ENCODE results near the gene ZSWIM6. TPM values are rescaled to one million over a fixed set of nuclear protein-coding genes. Genes with fewer than 3 reads are reported as not detected.

The ZSWIM6 gene
- total and polyA plus RNA-seq, 2 experiments from 2014 or later, result 9.0 to 12.7 TPM

GRCh38 chr5:61342071-61342501, 10.0 kb downstream of the ZSWIM6 start:
- no peak for DNase-seq (ENCODE audit: low spot score)
- H3K4me1 ChIP-seq (ENCODE audit: insufficient read depth), result no peaks in the 10 kb centered on the region
- H3K4me2 ChIP-seq, result no peak overlapping the region
- H3K9me2 ChIP-seq (replicated peaks; ENCODE audit: insufficient read depth), result no peaks in the 10 kb centered on the region
- no peaks in the 10 kb centered on the region for H3K27me3 ChIP-seq
- no peak overlapping the region for H3K4me3 ChIP-seq
- H3K27ac ChIP-seq, result no peak overlapping the region
- H3K36me3 ChIP-seq (replicated peaks; ENCODE audit: insufficient read depth, low read depth), result no peaks in the 10 kb centered on the region
- H4K20me1 ChIP-seq (ENCODE audit: insufficient read depth, poor library complexity, severe bottlenecking), result peaks cover 90% of the 10 kb centered on the region
- no peak overlapping the region for H2AFZ ChIP-seq
- TF ChIP-seq CTCF (IDR thresholded peaks at IDR 0.05; ENCODE audit: poor library complexity), result no peak
- TF ChIP-seq EZH2phosphoT487 (IDR thresholded peaks at IDR 0.05; ENCODE audit: low read depth, severe bottlenecking, unreplicated experiment), result no peak
- TF ChIP-seq EZH2 (IDR thresholded peaks at IDR 0.05; ENCODE audit: borderline replicate concordance), result no peak
- WGBS (ENCODE audit: low lambda C conversion rate, missing lambda C conversion rate), result 75% methylated on average over 4 of the region's 4 CpGs
- H3K79me2 ChIP-seq, result peaks cover 100% of the 10 kb centered on the region
- no peaks in the 10 kb centered on the region for H3K9me3 ChIP-seq (ENCODE audit: low read depth)

- H4K20me1 ChIP-seq (ENCODE audit: insufficient read depth, poor library complexity, severe bottlenecking), result peaks cover 84% of the 10 kb centered on the region
- no peak overlapping the region for H3K4me3 ChIP-seq
- no peaks in the 10 kb centered on the region for H3K36me3 ChIP-seq (replicated peaks; ENCODE audit: insufficient read depth, low read depth)
- no peak overlapping the region for H3K27ac ChIP-seq
- H3K27me3 ChIP-seq, result no peaks in the 10 kb centered on the region
- TF ChIP-seq EZH2phosphoT487 (IDR thresholded peaks at IDR 0.05; ENCODE audit: low read depth, severe bottlenecking, unreplicated experiment), result no peak
- TF ChIP-seq EZH2 (IDR thresholded peaks at IDR 0.05; ENCODE audit: borderline replicate concordance), result no peak
- no peak for TF ChIP-seq CTCF (IDR thresholded peaks at IDR 0.05; ENCODE audit: poor library complexity)
- no peaks in the 10 kb centered on the region for H3K9me3 ChIP-seq (ENCODE audit: low read depth)
- no peak overlapping the region for H2AFZ ChIP-seq
- no peaks in the 10 kb centered on the region for H3K4me1 ChIP-seq (ENCODE audit: insufficient read depth)
- H3K9me2 ChIP-seq (replicated peaks; ENCODE audit: insufficient read depth), result no peaks in the 10 kb centered on the region
- no peak for DNase-seq (ENCODE audit: low spot score)
- 64% methylated on average over 6 of the region's 6 CpGs for WGBS (ENCODE audit: low lambda C conversion rate, missing lambda C conversion rate)
- H3K79me2 ChIP-seq, result peaks cover 100% of the 10 kb centered on the region
- H3K4me2 ChIP-seq, result no peak overlapping the region
These were observed 12.3 kb downstream of the ZSWIM6 start for GRCh38 chr5:61344187-61344944.

GRCh38 chr5:61346511-61346910, 14.5 kb downstream of the ZSWIM6 start:
- no peaks in the 10 kb centered on the region for H3K9me3 ChIP-seq (ENCODE audit: low read depth)
- 75% methylated on average over 2 of the region's 2 CpGs for WGBS (ENCODE audit: low lambda C conversion rate, missing lambda C conversion rate)
- H3K36me3 ChIP-seq (replicated peaks; ENCODE audit: insufficient read depth, low read depth), result no peaks in the 10 kb centered on the region
- H3K9me2 ChIP-seq (replicated peaks; ENCODE audit: insufficient read depth), result no peaks in the 10 kb centered on the region
- no peaks in the 10 kb centered on the region for H3K4me1 ChIP-seq (ENCODE audit: insufficient read depth)
- H3K4me3 ChIP-seq, result no peak overlapping the region
- no peak for DNase-seq (ENCODE audit: low spot score)
- H4K20me1 ChIP-seq (ENCODE audit: insufficient read depth, poor library complexity, severe bottlenecking), result peaks cover 86% of the 10 kb centered on the region
- no peak overlapping the region for H3K4me2 ChIP-seq
- no peak overlapping the region for H3K27ac ChIP-seq
- TF ChIP-seq EZH2phosphoT487 (IDR thresholded peaks at IDR 0.05; ENCODE audit: low read depth, severe bottlenecking, unreplicated experiment) (no peak), CTCF (IDR thresholded peaks at IDR 0.05; ENCODE audit: poor library complexity) (no peak), EZH2 (IDR thresholded peaks at IDR 0.05; ENCODE audit: borderline replicate concordance) (no peak)
- peaks cover 100% of the 10 kb centered on the region for H3K79me2 ChIP-seq
- no peak overlapping the region for H2AFZ ChIP-seq
- no peaks in the 10 kb centered on the region for H3K27me3 ChIP-seq
